ENCODE results near the gene TBRG1.

The TBRG1 gene

GRCh38 chr11:124657904-124658303, 35.2 kb downstream of the TBRG1 start:
- no peak for DNase-seq (ENCODE audit: low read depth)
- H3K4me3 ChIP-seq (ENCODE audit: low read length), result no peak overlapping the region
- no peak for TF ChIP-seq CTCF (conservative IDR thresholded peaks at IDR 0.05; ENCODE audit: low read length)

- H3K4me3 ChIP-seq (ENCODE audit: low read length), result no peak overlapping the region
- TF ChIP-seq CTCF (conservative IDR thresholded peaks at IDR 0.05; ENCODE audit: low read length), result no peak
- no peak for DNase-seq (ENCODE audit: low read depth)
Measured at GRCh38 chr11:124658501-124658900, 35.8 kb downstream of the TBRG1 start.

GRCh38 chr11:124658986-124659385, 36.3 kb downstream of the TBRG1 start:
- DNase-seq (ENCODE audit: low read depth), result no peak
- TF ChIP-seq CTCF (conservative IDR thresholded peaks at IDR 0.05; ENCODE audit: low read length), result no peak
- no peak overlapping the region for H3K4me3 ChIP-seq (ENCODE audit: low read length)

- no peak for DNase-seq (ENCODE audit: low read depth)
- TF ChIP-seq CTCF (conservative IDR thresholded peaks at IDR 0.05; ENCODE audit: low read length), result no peak
- no peak overlapping the region for H3K4me3 ChIP-seq (ENCODE audit: low read length)
Measured at GRCh38 chr11:124661553-124661952, 38.9 kb downstream of the TBRG1 start.

- no peak for TF ChIP-seq CTCF (conservative IDR thresholded peaks at IDR 0.05; ENCODE audit: low read length)
- no peak for DNase-seq (ENCODE audit: low read depth)
Measured at GRCh38 chr11:124662106-124662505, 39.4 kb downstream of the TBRG1 start.

GRCh38 chr11:124663861-124664260, 41.2 kb downstream of the TBRG1 start:
- DNase-seq (ENCODE audit: low read depth), result no peak
- TF ChIP-seq CTCF (conservative IDR thresholded peaks at IDR 0.05; ENCODE audit: low read length), result no peak

More at GRCh38 chr11:124662106-124662505, 39.4 kb downstream of the TBRG1 start:
- no peak overlapping the region for H3K4me3 ChIP-seq (ENCODE audit: low read length)

GRCh38 chr11:124667601-124668000, 44.9 kb downstream of the TBRG1 start:
- TF ChIP-seq CTCF (conservative IDR thresholded peaks at IDR 0.05; ENCODE audit: low read length), result no peak
- DNase-seq (ENCODE audit: low read depth), result no peak

More at GRCh38 chr11:124663861-124664260, 41.2 kb downstream of the TBRG1 start:
- no peak overlapping the region for H3K4me3 ChIP-seq (ENCODE audit: low read length)

More at GRCh38 chr11:124667601-124668000, 44.9 kb downstream of the TBRG1 start:
- no peak overlapping the region for H3K4me3 ChIP-seq (ENCODE audit: low read length)

Data from AG10803 (cell line).